Measurements from ENCODE around the gene TTYH3.

DNA sequence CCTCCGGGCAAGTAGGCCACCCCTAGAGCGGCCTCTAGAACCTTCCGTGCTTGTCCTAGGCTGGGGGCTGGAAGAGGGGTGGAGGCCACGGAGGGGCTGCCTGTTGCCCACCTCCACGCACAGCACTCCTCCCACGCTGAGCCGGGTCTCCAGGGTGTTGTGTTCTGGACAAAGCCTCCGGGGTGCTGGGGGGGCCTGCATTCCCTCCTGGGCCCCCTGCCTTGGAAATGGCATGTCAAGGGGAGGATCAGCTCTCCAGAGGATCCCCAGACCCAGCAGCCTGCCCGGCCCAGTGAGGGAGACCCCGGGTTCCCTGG, 8.1 kb upstream of the TTYH3 start:
- TF ChIP-seq EZH2 (IDR thresholded peaks at IDR 0.05; ENCODE audit: low read length, unreplicated experiment): no peak
- no peak for TF ChIP-seq CTCF (conservative IDR thresholded peaks at IDR 0.05; ENCODE audit: low read depth, low read length)
